Upper lobe of left lung (tissue), 4 donors: ENCODE measurements around the gene RINL.

Experiments
- EP300 ChIP-seq, 4 donors: sonication (generic); formaldehyde crosslinking; IDR thresholded peaks; one replicate each; pipeline ENCODE4 v1.5.1; 2017; ENCODE audit warnings: antibody characterized with exemption in 4 of 4, control low read depth in 2 of 4
- POLR2A ChIP-seq, 4 donors: fragments of 450-650 bp; IDR thresholded peaks; one replicate each; pipeline ENCODE4 v1.5.1; 2016 to 2017; ENCODE audit warnings: antibody characterized with exemption in 4 of 4, mild to moderate bottlenecking in 2 of 4
- POLR2AphosphoS5 ChIP-seq, 2 donors: sonication (generic); formaldehyde crosslinking; IDR thresholded peaks; one replicate each; pipeline ENCODE4 v1.5.1; 2017; ENCODE audit warnings: antibody characterized with exemption in 2 of 2
- TF ChIP-seq, protein P1 (sequence below), 6 experiments: fragments of 450-650 bp in 4 of 6; fragments of 200-600 bp in 2 of 6; sonication (generic) in 2 of 6; IDR thresholded peaks; one replicate each; pipeline ENCODE4 v1.5.1; 2016 to 2019; ENCODE audit warnings: antibody characterized with exemption in 6 of 6

DNA sequence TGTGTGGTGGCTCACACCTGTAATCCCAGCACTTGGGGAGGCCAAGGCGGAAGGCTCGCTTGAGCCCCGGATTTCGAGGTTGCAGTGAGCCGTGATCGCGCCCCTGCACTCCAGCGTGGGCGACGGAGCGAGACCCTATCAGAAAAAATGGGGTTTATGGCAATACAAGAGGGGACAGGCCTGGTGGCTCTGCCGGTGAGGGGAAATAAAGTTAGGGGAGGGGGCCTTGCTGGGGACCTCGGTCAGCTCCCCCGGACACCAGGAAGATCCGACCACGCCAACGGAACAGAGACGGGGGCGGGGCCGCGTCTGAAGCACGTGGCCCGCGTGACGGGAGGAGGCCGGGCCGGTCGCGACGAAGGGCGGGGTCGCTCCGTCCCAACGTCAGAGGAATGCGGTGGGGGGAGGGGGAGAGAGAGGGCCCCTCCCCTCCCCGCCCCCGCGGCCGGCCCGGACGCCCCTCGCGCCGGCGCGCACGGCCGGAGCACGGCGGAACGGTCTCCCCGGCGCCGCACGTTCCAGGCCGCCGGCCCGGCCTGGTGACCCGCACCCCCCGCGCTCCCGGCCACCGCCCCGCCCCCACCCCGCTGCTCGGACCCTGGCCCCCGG is 26.3 kb downstream of the RINL start:
- peak; percentile 8 to 88 (median 68) for TF ChIP-seq POLR2A (IDR thresholded peaks at IDR 0.05)
- TF ChIP-seq, protein P1, sequence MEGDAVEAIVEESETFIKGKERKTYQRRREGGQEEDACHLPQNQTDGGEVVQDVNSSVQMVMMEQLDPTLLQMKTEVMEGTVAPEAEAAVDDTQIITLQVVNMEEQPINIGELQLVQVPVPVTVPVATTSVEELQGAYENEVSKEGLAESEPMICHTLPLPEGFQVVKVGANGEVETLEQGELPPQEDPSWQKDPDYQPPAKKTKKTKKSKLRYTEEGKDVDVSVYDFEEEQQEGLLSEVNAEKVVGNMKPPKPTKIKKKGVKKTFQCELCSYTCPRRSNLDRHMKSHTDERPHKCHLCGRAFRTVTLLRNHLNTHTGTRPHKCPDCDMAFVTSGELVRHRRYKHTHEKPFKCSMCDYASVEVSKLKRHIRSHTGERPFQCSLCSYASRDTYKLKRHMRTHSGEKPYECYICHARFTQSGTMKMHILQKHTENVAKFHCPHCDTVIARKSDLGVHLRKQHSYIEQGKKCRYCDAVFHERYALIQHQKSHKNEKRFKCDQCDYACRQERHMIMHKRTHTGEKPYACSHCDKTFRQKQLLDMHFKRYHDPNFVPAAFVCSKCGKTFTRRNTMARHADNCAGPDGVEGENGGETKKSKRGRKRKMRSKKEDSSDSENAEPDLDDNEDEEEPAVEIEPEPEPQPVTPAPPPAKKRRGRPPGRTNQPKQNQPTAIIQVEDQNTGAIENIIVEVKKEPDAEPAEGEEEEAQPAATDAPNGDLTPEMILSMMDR (IDR thresholded peaks at IDR 0.05): peak in 2 of 6 experiments; percentile 4 to 10
- peak; percentile 87 to 93 for TF ChIP-seq POLR2AphosphoS5 (IDR thresholded peaks at IDR 0.05)
- peak in 1 of 4 donors; percentile 78 for TF ChIP-seq EP300 (IDR thresholded peaks at IDR 0.05)
